Liver (tissue), 9 donors: ENCODE data around the gene BCAR3. TPM values are rescaled to one million over a fixed set of nuclear protein-coding genes. Genes with fewer than 3 reads are reported as not detected.

Experiments used
- DNase-seq: peaks from one replicate; pipeline ENCODE4 v3.0.0-alpha.2; 2017; ENCODE audit warnings: low spot score
- H3K27ac ChIP-seq, 2 donors: one replicate each; pipeline ENCODE4 v1.7.0; 2013; ENCODE audit warnings: inconsistent platforms in 2 of 2, low read length in 2 of 2, control low read depth in 1 of 2, low read depth in 1 of 2, mild to moderate bottlenecking in 1 of 2
- H3K27me3 ChIP-seq, 4 donors: one replicate each; pipeline versions ENCODE4 v1.6.1 to v1.7.0; 2013; ENCODE audit warnings: low read length in 3 of 4, inconsistent platforms in 1 of 4, mild to moderate bottlenecking in 1 of 4, moderate library complexity in 1 of 4; ENCODE audit not compliant: control insufficient read depth in 4 of 4, insufficient read depth in 4 of 4
- H3K36me3 ChIP-seq, 4 donors: one replicate each; pipeline versions ENCODE4 v1.6.1 to v1.7.0; 2013; ENCODE audit warnings: low read length in 3 of 4, mild to moderate bottlenecking in 3 of 4, low read depth in 1 of 4, moderate library complexity in 1 of 4; ENCODE audit not compliant: control insufficient read depth in 4 of 4, insufficient read depth in 3 of 4
- H3K4me1 ChIP-seq, 4 donors: one replicate each; pipeline versions ENCODE4 v1.6.1 to v1.7.0; 2013; ENCODE audit warnings: low read length in 3 of 4, mild to moderate bottlenecking in 3 of 4, moderate library complexity in 1 of 4; ENCODE audit not compliant: control insufficient read depth in 4 of 4, insufficient read depth in 4 of 4
- H3K4me3 ChIP-seq, 3 donors: one replicate each; pipeline versions ENCODE4 v1.6.1 to v1.7.0; 2013; ENCODE audit warnings: low read length in 3 of 3, control low read depth in 1 of 3, low read depth in 1 of 3, mild to moderate bottlenecking in 1 of 3
- H3K9ac ChIP-seq, 2 donors: one replicate each; pipeline ENCODE4 v1.7.0; 2013; ENCODE audit warnings: low read length in 2 of 2, mild to moderate bottlenecking in 2 of 2, moderate library complexity in 2 of 2, control low read depth in 1 of 2, low read depth in 1 of 2
- H3K9me3 ChIP-seq, 4 donors: one replicate each; pipeline versions ENCODE4 v1.6.1 to v1.7.0; 2013; ENCODE audit warnings: low read length in 3 of 4; ENCODE audit not compliant: control insufficient read depth in 4 of 4
- EGR1 ChIP-seq, 2 donors: IDR thresholded peaks; 2 replicates each; pipeline ENCODE4 v1.6.1; 2016 to 2018; ENCODE audit warnings: antibody characterized with exemption in 2 of 2, low read depth in 2 of 2
- FOXA1 ChIP-seq: IDR thresholded peaks from 2 replicates; pipeline ENCODE4 v1.6.1; 2016; ENCODE audit warnings: antibody characterized with exemption
- FOXA2 ChIP-seq: IDR thresholded peaks from 2 replicates; pipeline ENCODE4 v1.6.1; 2016; ENCODE audit warnings: antibody characterized with exemption
- GABPA ChIP-seq, 2 donors: IDR thresholded peaks in 1 of 2; conservative IDR thresholded peaks in 1 of 2; 2 replicates each; pipeline ENCODE4 v1.6.1; 2016; ENCODE audit warnings: antibody characterized with exemption in 2 of 2, mild to moderate bottlenecking in 1 of 2, moderate library complexity in 1 of 2
- HNF4A ChIP-seq, 2 donors: conservative IDR thresholded peaks; 2 replicates each; pipeline ENCODE4 v1.6.1; 2016; ENCODE audit warnings: antibody characterized with exemption in 2 of 2, mild to moderate bottlenecking in 2 of 2
- HNF4G ChIP-seq: IDR thresholded peaks from 2 replicates; pipeline ENCODE4 v1.6.1; 2016; ENCODE audit warnings: antibody characterized with exemption
- JUND ChIP-seq, 2 donors: IDR thresholded peaks; 2 replicates each; pipeline ENCODE4 v1.6.1; 2016; ENCODE audit warnings: antibody characterized with exemption in 2 of 2
- NR2F2 ChIP-seq: IDR thresholded peaks from 2 replicates; pipeline ENCODE4 v1.6.1; 2016; ENCODE audit warnings: antibody characterized with exemption
- RAD21 ChIP-seq, 2 donors: IDR thresholded peaks; 2 replicates each; pipeline ENCODE4 v1.6.1; 2016; ENCODE audit warnings: antibody characterized with exemption in 2 of 2, mild to moderate bottlenecking in 2 of 2
- RXRA ChIP-seq, 2 donors: IDR thresholded peaks; 2 replicates each; pipeline ENCODE4 v1.6.1; 2017 to 2018; ENCODE audit warnings: antibody characterized with exemption in 2 of 2, mild to moderate bottlenecking in 1 of 2
- SP1 ChIP-seq: IDR thresholded peaks from 2 replicates; pipeline ENCODE4 v1.6.1; 2018; ENCODE audit warnings: antibody characterized with exemption, mild to moderate bottlenecking
- TAF1 ChIP-seq: conservative IDR thresholded peaks from 2 replicates; pipeline ENCODE4 v1.6.1; 2016; ENCODE audit warnings: antibody characterized with exemption, mild to moderate bottlenecking
- YY1 ChIP-seq: IDR thresholded peaks from 2 replicates; pipeline ENCODE4 v1.6.1; 2016; ENCODE audit warnings: antibody characterized with exemption, mild to moderate bottlenecking
- WGBS: extraction: QIAGEN DNeasy Blood & Tissue Kit; methylation state at CpG from one replicate; pipeline ENCODE4 v1.1.7; 2013; 5-methylcytosine and 5-hydroxymethylcytosine counted together
- polyA plus RNA-seq, 2 donors: library from polyadenylated mRNA; stranded (reverse) in 1 of 2; unstranded in 1 of 2; fragments of 200-250 nt in 1 of 2; fragments of >200 nt in 1 of 2; fragmentation: Nextera tagmentation in 1 of 2; extraction: Ambion mirVana in 1 of 2; gene quantifications; one replicate each; pipeline versions ENCODE4 v1.2.1 to v1.2.3, GENCODE V29; 2013 to 2015
- total RNA-seq, 2 donors: library from RNA; depleted of rRNA; stranded (reverse); fragments of >200 nt; gene quantifications; one replicate each; pipeline ENCODE4 v1.2.3, GENCODE V29; 2014
- TF ChIP-seq, protein P1 (sequence below): IDR thresholded peaks from 2 replicates; pipeline ENCODE4 v1.6.1; 2016; ENCODE audit warnings: antibody characterized with exemption
- TF ChIP-seq, protein P2 (sequence below): IDR thresholded peaks from 2 replicates; pipeline ENCODE4 v1.6.1; 2016; ENCODE audit warnings: antibody characterized with exemption
- TF ChIP-seq, protein P3 (sequence below): IDR thresholded peaks from 2 replicates; pipeline ENCODE4 v1.6.1; 2016; ENCODE audit warnings: antibody characterized with exemption
- TF ChIP-seq, protein P4 (sequence below): fragments of 150-350 bp; IDR thresholded peaks from 2 replicates; pipeline ENCODE4 v1.5.1; 2017; ENCODE audit warnings: improper control_type of control experiment, low read depth, low read length; ENCODE audit not compliant: missing input control
- TF ChIP-seq, protein P5 (sequence below): IDR thresholded peaks from 2 replicates; pipeline ENCODE4 v1.6.1; 2016; ENCODE audit warnings: antibody characterized with exemption, mild to moderate bottlenecking
- donor health status: healthy.
- donor health status: healthy.
- donor health status: healthy.
- donor health status: healthy.
- donor health status: healthy.

The BCAR3 gene
- total and polyA plus RNA-seq, 4 donors = 2.8 to 10.3 (median 7.7) TPM

DNA sequence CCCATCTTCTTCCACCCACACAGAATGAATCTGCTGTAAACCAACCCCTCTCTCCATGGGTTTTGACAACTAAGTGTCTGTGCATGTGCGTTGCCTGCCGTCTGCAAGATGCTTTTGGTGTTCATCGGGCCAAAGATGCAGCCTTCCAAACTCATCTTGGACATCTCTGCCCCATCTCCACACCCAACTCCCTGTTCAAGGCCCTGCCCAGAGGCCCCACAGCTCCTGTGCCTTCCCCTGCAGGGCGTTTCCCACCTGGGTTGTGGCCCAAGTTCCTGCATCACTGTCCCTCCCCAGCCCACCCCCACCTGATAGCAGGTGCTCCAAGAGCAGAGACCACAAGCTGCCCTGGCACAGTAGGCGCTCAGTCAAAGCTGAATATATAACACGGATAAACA lies 103.2 kb downstream of the BCAR3 start (continued):
- TF ChIP-seq, protein P1, sequence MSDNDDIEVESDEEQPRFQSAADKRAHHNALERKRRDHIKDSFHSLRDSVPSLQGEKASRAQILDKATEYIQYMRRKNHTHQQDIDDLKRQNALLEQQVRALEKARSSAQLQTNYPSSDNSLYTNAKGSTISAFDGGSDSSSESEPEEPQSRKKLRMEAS = no peak

DNA sequence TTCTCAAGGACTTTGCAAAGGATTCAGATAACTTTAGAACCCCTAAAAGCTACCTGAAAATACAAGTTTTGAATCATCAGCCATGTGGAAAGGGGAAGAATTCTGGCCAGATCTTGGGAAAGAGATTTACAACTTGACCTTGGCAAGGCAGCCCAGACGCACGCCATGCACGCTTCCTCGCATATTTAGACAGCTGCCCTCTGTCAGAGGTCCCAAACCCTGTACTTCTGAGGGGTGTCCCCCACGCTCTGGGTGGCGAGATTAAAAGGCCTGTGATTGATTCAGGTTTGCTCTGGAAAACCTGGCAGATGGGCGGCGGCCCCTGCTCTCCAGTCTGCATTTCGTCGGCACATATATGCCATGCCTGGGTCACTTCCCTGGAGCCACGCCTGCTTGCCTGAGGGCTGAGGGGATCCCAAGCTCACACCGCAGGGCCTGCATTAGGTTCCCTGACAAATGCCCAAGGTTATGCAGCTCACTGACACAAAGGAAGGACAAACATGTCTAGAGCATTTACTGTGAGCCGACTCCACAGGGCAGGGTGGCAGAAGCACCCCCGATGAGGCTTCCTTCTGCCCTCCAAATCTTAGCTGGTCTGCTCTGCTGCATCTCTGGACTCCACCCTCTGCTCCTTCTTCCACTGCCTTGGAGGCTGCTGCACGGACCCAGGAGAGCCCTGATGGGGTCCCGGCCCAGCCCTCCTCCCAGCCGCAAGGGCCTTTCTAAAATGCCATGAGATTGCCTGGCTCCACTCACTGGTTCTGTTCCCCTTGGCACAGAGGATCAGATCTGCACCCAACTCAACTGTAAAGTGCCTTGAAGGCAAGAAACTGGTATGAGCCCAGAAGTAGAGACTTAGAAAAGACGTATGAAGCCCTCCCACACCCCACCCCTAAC lies 103.9 kb downstream of the BCAR3 start:
- TF ChIP-seq JUND (IDR thresholded peaks at IDR 0.05) (no peak), TAF1 (no peak), HNF4A (conservative IDR thresholded peaks at IDR 0.05) (no peak), GABPA (IDR thresholded peaks at IDR 0.05 in 1 of 2, conservative IDR thresholded peaks at IDR 0.05 in 1 of 2) (no peak), RXRA (IDR thresholded peaks at IDR 0.05) (no peak), SP1 (no peak), FOXA2 (no peak), EGR1 (IDR thresholded peaks at IDR 0.05; ENCODE audit: low read depth in 2 of 2) (no peak), HNF4G (no peak), FOXA1 (no peak)
- TF ChIP-seq, protein P1 = no peak
- TF ChIP-seq, protein P2, sequence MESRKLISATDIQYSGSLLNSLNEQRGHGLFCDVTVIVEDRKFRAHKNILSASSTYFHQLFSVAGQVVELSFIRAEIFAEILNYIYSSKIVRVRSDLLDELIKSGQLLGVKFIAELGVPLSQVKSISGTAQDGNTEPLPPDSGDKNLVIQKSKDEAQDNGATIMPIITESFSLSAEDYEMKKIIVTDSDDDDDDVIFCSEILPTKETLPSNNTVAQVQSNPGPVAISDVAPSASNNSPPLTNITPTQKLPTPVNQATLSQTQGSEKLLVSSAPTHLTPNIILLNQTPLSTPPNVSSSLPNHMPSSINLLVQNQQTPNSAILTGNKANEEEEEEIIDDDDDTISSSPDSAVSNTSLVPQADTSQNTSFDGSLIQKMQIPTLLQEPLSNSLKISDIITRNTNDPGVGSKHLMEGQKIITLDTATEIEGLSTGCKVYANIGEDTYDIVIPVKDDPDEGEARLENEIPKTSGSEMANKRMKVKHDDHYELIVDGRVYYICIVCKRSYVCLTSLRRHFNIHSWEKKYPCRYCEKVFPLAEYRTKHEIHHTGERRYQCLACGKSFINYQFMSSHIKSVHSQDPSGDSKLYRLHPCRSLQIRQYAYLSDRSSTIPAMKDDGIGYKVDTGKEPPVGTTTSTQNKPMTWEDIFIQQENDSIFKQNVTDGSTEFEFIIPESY = no peak
- TF ChIP-seq, protein P3, sequence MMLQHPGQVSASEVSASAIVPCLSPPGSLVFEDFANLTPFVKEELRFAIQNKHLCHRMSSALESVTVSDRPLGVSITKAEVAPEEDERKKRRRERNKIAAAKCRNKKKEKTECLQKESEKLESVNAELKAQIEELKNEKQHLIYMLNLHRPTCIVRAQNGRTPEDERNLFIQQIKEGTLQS = no peak
- TF ChIP-seq, protein P4, sequence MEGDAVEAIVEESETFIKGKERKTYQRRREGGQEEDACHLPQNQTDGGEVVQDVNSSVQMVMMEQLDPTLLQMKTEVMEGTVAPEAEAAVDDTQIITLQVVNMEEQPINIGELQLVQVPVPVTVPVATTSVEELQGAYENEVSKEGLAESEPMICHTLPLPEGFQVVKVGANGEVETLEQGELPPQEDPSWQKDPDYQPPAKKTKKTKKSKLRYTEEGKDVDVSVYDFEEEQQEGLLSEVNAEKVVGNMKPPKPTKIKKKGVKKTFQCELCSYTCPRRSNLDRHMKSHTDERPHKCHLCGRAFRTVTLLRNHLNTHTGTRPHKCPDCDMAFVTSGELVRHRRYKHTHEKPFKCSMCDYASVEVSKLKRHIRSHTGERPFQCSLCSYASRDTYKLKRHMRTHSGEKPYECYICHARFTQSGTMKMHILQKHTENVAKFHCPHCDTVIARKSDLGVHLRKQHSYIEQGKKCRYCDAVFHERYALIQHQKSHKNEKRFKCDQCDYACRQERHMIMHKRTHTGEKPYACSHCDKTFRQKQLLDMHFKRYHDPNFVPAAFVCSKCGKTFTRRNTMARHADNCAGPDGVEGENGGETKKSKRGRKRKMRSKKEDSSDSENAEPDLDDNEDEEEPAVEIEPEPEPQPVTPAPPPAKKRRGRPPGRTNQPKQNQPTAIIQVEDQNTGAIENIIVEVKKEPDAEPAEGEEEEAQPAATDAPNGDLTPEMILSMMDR = no peak
- H3K27me3 ChIP-seq = no peaks in the 10 kb centered on the region
- H3K36me3 ChIP-seq = peaks cover 1 to 27% (median 20%) of the 10 kb centered on the region in 4 donors
- peaks cover 0 to 12% (median 5%) of the 10 kb centered on the region in 4 donors for H3K4me1 ChIP-seq
- no peak for DNase-seq
- H3K27ac ChIP-seq = no peak overlapping the region
- no peaks in the 10 kb centered on the region for H3K9me3 ChIP-seq
- 85% methylated on average over 18 of the region's 18 CpGs for WGBS
- no peak overlapping the region for H3K4me3 ChIP-seq
- H3K9ac ChIP-seq = no peak overlapping the region

DNA sequence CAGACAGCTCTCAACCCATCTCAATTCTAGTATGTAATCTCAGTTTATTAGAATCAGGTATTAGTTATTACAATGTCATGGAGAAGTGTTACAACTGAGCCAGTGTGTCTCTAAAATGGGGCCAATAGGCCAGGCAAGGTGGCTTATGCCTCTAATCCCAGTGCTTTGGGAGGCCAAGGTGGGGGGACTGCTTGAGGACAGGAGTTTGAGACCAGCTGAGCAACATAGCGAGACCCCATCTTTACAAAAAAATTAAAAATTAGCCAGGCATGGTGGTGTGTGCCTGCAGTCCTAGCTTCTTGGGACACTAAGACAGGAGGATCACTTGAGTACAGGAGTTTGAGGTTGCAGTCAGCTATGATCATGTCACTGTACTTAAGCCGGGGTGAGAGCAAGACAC lies 104.9 kb downstream of the BCAR3 start:
- WGBS = over 99% methylated on average over 2 of the region's 2 CpGs
- Histone ChIP-seq H3K9ac (no peak overlapping the region), H3K27me3 (no peaks in the 10 kb centered on the region), H3K4me3 (no peak overlapping the region), H3K9me3 (no peaks in the 10 kb centered on the region), H3K36me3 (peaks cover 2 to 34% (median 21%) of the 10 kb centered on the region in 4 donors), H3K27ac (no peak overlapping the region), H3K4me1 (peaks cover 0 to 2% (median under 1%) of the 10 kb centered on the region in 4 donors)
- DNase-seq = no peak
- TF ChIP-seq RAD21 (IDR thresholded peaks at IDR 0.05) (no peak), JUND (IDR thresholded peaks at IDR 0.05) (no peak), RXRA (IDR thresholded peaks at IDR 0.05) (no peak), HNF4A (conservative IDR thresholded peaks at IDR 0.05) (no peak), EGR1 (IDR thresholded peaks at IDR 0.05; ENCODE audit: low read depth in 2 of 2) (no peak), NR2F2 (no peak), FOXA1 (no peak), HNF4G (no peak), YY1 (no peak), SP1 (no peak), TAF1 (no peak), GABPA (IDR thresholded peaks at IDR 0.05 in 1 of 2, conservative IDR thresholded peaks at IDR 0.05 in 1 of 2) (no peak), FOXA2 (no peak)
- TF ChIP-seq, protein P3 = no peak
- TF ChIP-seq, protein P5, sequence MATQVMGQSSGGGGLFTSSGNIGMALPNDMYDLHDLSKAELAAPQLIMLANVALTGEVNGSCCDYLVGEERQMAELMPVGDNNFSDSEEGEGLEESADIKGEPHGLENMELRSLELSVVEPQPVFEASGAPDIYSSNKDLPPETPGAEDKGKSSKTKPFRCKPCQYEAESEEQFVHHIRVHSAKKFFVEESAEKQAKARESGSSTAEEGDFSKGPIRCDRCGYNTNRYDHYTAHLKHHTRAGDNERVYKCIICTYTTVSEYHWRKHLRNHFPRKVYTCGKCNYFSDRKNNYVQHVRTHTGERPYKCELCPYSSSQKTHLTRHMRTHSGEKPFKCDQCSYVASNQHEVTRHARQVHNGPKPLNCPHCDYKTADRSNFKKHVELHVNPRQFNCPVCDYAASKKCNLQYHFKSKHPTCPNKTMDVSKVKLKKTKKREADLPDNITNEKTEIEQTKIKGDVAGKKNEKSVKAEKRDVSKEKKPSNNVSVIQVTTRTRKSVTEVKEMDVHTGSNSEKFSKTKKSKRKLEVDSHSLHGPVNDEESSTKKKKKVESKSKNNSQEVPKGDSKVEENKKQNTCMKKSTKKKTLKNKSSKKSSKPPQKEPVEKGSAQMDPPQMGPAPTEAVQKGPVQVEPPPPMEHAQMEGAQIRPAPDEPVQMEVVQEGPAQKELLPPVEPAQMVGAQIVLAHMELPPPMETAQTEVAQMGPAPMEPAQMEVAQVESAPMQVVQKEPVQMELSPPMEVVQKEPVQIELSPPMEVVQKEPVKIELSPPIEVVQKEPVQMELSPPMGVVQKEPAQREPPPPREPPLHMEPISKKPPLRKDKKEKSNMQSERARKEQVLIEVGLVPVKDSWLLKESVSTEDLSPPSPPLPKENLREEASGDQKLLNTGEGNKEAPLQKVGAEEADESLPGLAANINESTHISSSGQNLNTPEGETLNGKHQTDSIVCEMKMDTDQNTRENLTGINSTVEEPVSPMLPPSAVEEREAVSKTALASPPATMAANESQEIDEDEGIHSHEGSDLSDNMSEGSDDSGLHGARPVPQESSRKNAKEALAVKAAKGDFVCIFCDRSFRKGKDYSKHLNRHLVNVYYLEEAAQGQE = no peak
- TF ChIP-seq, protein P1 = no peak
